OCI-LY1 (cell line): Measurements from ENCODE around the gene ALCAM.

ENCODE experiments used
- H2AFZ ChIP-seq: fragments of 200-600 bp; sonication (generic), shearing (Covaris generic); 2 replicates; pipeline ENCODE4 v1.6.0; 2014; ENCODE audit warnings: antibody characterized with exemption, mild to moderate bottlenecking, low read length
- H3F3A ChIP-seq: fragments of 200-600 bp; sonication (generic), shearing (Covaris generic); 2 replicates; pipeline ENCODE4 v1.6.0; 2014; ENCODE audit warnings: mild to moderate bottlenecking, antibody characterized with exemption, low read length, moderate library complexity; ENCODE audit not compliant: insufficient read depth
- H3K27ac ChIP-seq: fragments of 200-600 bp; sonication (generic); 2 replicates; pipeline ENCODE4 v1.5.1; 2014; ENCODE audit warnings: low read length, mixed run types, mild to moderate bottlenecking, low read depth; ENCODE audit not compliant: poor library complexity, severe bottlenecking
- H3K27me3 ChIP-seq: fragments of 200-600 bp; sonication (generic); 2 replicates; pipeline ENCODE4 v1.6.0; 2014; ENCODE audit warnings: antibody characterized with exemption, mild to moderate bottlenecking, low read length, moderate library complexity; ENCODE audit not compliant: insufficient read depth
- H3K36me3 ChIP-seq: fragments of 200-600 bp; sonication (generic); 2 replicates; pipeline ENCODE4 v1.6.1; 2014; ENCODE audit warnings: mild to moderate bottlenecking, antibody characterized with exemption, low read length, moderate library complexity, mixed read lengths; ENCODE audit not compliant: insufficient read depth
- H3K4me1 ChIP-seq: fragments of 200-600 bp; sonication (generic); 2 replicates; pipeline ENCODE4 v1.5.1; 2014; ENCODE audit warnings: mild to moderate bottlenecking, low read length, moderate library complexity; ENCODE audit not compliant: insufficient read depth, severe bottlenecking
- H3K4me2 ChIP-seq: fragments of 200-600 bp; sonication (generic), shearing (Covaris generic); 2 replicates; pipeline ENCODE4 v1.6.1; 2014; ENCODE audit warnings: low read length
- H3K4me3 ChIP-seq: fragments of 200-600 bp; sonication (generic); 2 replicates; pipeline ENCODE4 v1.5.1; 2014; ENCODE audit warnings: low read length, low read depth, mild to moderate bottlenecking, mixed read lengths; ENCODE audit not compliant: poor library complexity, severe bottlenecking
- H3K79me2 ChIP-seq: fragments of 200-600 bp; shearing (Covaris generic); 2 replicates; pipeline ENCODE4 v1.6.1; 2016; ENCODE audit warnings: mixed run types, low read length, mixed read lengths; ENCODE audit not compliant: insufficient read depth
- H3K9ac ChIP-seq: fragments of 200-600 bp; sonication (generic), shearing (Covaris generic); 2 replicates; pipeline ENCODE4 v1.6.1; 2014; ENCODE audit warnings: mild to moderate bottlenecking, low read length, mixed read lengths
- H3K9me2 ChIP-seq: fragments of 200-600 bp; sonication (generic), shearing (Covaris generic); 2 replicates; pipeline ENCODE4 v1.6.1; 2014; ENCODE audit warnings: low read depth, mild to moderate bottlenecking, low read length, mixed read lengths
- H3K9me3 ChIP-seq: fragments of 200-600 bp; shearing (Covaris generic); 2 replicates; pipeline ENCODE4 v1.6.1; 2014; ENCODE audit warnings: low read length, mixed read lengths
- H4K20me1 ChIP-seq: fragments of 200-600 bp; sonication (generic), shearing (Covaris generic); 2 replicates; pipeline ENCODE4 v1.6.0; 2016; ENCODE audit warnings: mild to moderate bottlenecking, low read length; ENCODE audit not compliant: insufficient read depth
- EZH2 ChIP-seq: fragments of 200-600 bp; sonication (generic), shearing (Covaris generic); IDR thresholded peaks from 2 replicates; pipeline ENCODE4 v1.8.0; 2017; ENCODE audit warnings: borderline replicate concordance, mixed run types, mild to moderate bottlenecking, antibody characterized with exemption, low read length, moderate library complexity, mixed read lengths
- TF ChIP-seq, protein P1 (sequence below): fragments of 200-600 bp; sonication (generic), shearing (Covaris generic); IDR thresholded peaks from 2 replicates; pipeline ENCODE4 v1.5.1; 2017; ENCODE audit warnings: mild to moderate bottlenecking, antibody characterized with exemption, low read length, moderate library complexity, mixed read lengths

The ALCAM gene

DNA sequence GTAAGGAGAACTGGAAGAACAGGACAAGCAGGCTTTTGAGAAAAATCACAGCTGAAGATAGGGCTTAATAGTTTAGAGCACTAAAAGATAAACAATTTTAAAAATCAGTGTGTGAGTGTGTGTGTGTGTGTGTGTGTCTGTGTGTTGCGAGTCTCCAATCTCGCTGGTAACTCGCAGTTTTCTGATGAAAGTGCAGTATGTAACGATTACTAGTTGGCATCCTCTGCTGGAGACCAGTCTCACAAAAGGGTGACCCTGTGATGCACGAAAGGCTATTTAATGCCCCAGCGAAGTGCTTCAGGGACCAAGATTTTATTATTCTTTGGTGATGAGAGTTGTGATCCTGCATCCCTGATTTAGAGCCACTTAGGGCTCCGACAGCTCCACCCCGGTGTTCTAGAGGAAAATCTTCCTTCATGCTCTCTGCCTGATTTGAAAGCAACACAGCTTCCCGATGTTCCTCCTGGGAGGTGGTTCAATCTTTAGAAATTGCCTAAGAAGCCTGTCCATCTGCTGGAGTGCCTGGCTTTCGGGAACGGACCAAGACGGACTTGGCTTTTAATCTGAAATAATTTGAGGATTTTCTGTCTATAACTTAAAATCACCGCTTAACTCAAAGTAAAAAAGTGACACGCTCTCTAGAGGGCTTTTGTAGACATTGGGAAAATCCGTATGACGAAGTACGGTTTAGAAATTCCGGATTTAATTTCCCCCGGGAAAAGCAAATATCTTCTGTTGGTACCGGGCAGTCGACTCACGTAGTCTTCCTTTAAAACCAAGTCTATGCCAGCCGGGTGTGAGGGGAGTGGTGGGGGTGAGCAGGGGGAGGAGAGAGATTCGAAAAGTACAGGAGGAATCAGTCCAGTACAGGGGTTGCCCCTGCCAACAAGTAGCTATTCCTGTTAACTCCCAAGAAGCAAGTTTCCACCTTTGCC, 1.1 kb upstream of the ALCAM start:
- peak overlapping the region; percentile 78 for H3K4me3 ChIP-seq
- no peaks in the 10 kb centered on the region for H3K36me3 ChIP-seq
- H2AFZ ChIP-seq, result peak overlapping the region; percentile 80; the same call in 1 of the 2 replicates
- H3K79me2 ChIP-seq, result peaks cover 8% of the 10 kb centered on the region
- peak overlapping the region; percentile 99 for H3K27ac ChIP-seq
- TF ChIP-seq, protein P1, sequence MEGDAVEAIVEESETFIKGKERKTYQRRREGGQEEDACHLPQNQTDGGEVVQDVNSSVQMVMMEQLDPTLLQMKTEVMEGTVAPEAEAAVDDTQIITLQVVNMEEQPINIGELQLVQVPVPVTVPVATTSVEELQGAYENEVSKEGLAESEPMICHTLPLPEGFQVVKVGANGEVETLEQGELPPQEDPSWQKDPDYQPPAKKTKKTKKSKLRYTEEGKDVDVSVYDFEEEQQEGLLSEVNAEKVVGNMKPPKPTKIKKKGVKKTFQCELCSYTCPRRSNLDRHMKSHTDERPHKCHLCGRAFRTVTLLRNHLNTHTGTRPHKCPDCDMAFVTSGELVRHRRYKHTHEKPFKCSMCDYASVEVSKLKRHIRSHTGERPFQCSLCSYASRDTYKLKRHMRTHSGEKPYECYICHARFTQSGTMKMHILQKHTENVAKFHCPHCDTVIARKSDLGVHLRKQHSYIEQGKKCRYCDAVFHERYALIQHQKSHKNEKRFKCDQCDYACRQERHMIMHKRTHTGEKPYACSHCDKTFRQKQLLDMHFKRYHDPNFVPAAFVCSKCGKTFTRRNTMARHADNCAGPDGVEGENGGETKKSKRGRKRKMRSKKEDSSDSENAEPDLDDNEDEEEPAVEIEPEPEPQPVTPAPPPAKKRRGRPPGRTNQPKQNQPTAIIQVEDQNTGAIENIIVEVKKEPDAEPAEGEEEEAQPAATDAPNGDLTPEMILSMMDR, result no peak; the same call in none of the 2 replicates
- TF ChIP-seq EZH2, result no peak
- peaks cover 22% of the 10 kb centered on the region for H3K4me1 ChIP-seq
- H3K9me2 ChIP-seq, result no peaks in the 10 kb centered on the region
- no peaks in the 10 kb centered on the region for H3K9me3 ChIP-seq
- H3K27me3 ChIP-seq, result no peaks in the 10 kb centered on the region
- H4K20me1 ChIP-seq, result no peaks in the 10 kb centered on the region
- peak overlapping the region; percentile 92 for H3K9ac ChIP-seq
- peak overlapping the region; percentile 96 for H3K4me2 ChIP-seq
- peaks cover 4% of the 10 kb centered on the region; the same call in 1 of the 2 replicates for H3F3A ChIP-seq

DNA sequence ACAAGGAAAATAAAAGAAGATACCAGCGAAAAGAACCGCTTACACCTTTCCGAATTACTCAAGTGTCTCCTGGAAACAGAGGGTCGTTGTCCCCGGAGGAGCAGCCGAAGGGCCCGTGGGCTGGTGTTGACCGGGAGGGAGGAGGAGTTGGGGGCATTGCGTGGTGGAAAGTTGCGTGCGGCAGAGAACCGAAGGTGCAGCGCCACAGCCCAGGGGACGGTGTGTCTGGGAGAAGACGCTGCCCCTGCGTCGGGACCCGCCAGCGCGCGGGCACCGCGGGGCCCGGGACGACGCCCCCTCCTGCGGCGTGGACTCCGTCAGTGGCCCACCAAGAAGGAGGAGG, 325 bp downstream of the ALCAM start:
- Histone ChIP-seq H3K9me3 (no peaks in the 10 kb centered on the region), H3F3A (peaks cover 4% of the 10 kb centered on the region; the same call in 1 of the 2 replicates), H3K27ac (peak overlapping the region; percentile 99), H3K4me1 (peaks cover 31% of the 10 kb centered on the region), H3K9ac (peak overlapping the region; percentile 92), H3K4me3 (peak overlapping the region; percentile 78), H3K79me2 (peaks cover 22% of the 10 kb centered on the region), H3K9me2 (no peaks in the 10 kb centered on the region), H3K27me3 (no peaks in the 10 kb centered on the region), H3K36me3 (0 out of 2 replicates have a peak, but pooled peaks cover 3% of the 10 kb centered on the region), H2AFZ (no peak overlapping the region; the same call in 1 of the 2 replicates), H3K4me2 (peak overlapping the region; percentile 96), H4K20me1 (no peaks in the 10 kb centered on the region)
- TF ChIP-seq, protein P1, result no peak
- TF ChIP-seq EZH2, result no peak

DNA sequence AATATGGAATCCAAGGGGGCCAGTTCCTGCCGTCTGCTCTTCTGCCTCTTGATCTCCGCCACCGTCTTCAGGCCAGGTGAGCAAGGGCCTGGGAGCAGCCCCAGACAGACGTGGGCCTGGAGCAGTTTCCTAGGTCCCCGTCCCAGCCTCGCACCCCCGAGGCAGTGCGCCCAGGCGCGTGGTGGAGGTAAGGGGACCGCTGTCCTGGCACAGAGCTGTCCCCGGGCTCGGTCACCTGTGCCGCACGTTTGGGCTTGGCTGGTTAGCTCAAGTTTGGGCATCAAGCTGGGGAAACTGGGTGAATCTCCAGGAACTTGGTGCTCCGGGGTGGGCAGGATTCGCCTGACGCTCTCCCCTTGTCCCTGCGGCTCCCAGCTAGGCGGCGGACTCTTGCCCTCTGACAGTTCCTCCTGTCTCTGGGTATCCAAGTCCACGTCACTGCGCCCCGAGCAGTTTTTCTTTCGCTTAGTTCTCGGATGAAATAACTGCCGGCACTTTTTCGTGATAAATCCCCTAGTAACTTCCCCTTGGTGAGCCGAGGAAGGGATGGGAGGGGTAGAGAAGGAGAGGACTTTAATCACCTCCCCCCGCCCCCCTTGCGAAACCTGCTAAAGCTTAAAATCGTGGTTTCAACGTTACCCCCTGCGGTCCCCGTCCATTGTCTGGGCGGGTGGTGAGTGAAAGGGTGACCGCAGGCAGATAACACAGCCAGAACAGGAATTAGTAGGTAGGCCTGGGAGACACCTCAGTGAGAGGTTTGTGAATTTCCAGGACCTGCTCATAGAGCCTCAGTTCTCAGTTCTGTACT, 901 bp downstream of the ALCAM start:
- H3K27me3 ChIP-seq, result no peaks in the 10 kb centered on the region
- peaks cover 28% of the 10 kb centered on the region for H3K79me2 ChIP-seq
- no peaks in the 10 kb centered on the region for H4K20me1 ChIP-seq
- TF ChIP-seq, protein P1, result no peak
- TF ChIP-seq EZH2, result no peak
- no peaks in the 10 kb centered on the region for H3K9me2 ChIP-seq
- H3K9me3 ChIP-seq, result no peaks in the 10 kb centered on the region
- H2AFZ ChIP-seq, result no peak overlapping the region
- H3K27ac ChIP-seq, result peak overlapping the region; percentile 99
- H3K4me1 ChIP-seq, result peaks cover 31% of the 10 kb centered on the region
- peaks cover 4% of the 10 kb centered on the region; the same call in 1 of the 2 replicates for H3F3A ChIP-seq
- peak overlapping the region; percentile 92 for H3K9ac ChIP-seq
- H3K36me3 ChIP-seq, result 0 out of 2 replicates have a peak, but pooled peaks cover 3% of the 10 kb centered on the region
- peak overlapping the region; percentile 96 for H3K4me2 ChIP-seq
- peak overlapping the region; percentile 78 for H3K4me3 ChIP-seq
